Memory B cell (primary cell): Measurements from ENCODE around the gene CEP131.

ENCODE experiments used
- ATAC-seq: fragments of 150-1000 bp; cut with Tn5 transposase; 2 replicates; pipeline ENCODE4 v1.10.0; 2021; ENCODE audit warnings: low read depth, mild to moderate bottlenecking, moderate library complexity
- DNase-seq, 2 donors: peaks; one replicate each; pipeline ENCODE4 v3.0.0; 2022; ENCODE audit warnings: low spot score in 2 of 2
- H3K27ac Mint-ChIP-seq: one replicate; pipeline ENCODE4 v1.8.0; 2022; ENCODE audit warnings: mild to moderate bottlenecking, moderate library complexity, mixed read lengths
- H3K27me3 Mint-ChIP-seq: one replicate; pipeline ENCODE4 v1.8.0; 2022; ENCODE audit warnings: mixed read lengths
- H3K36me3 Mint-ChIP-seq: one replicate; pipeline ENCODE4 v1.8.0; 2022; ENCODE audit warnings: mild to moderate bottlenecking, mixed read lengths
- H3K4me1 Mint-ChIP-seq: one replicate; pipeline ENCODE4 v1.8.0; 2022; ENCODE audit warnings: mixed read lengths
- H3K4me3 Mint-ChIP-seq: one replicate; pipeline ENCODE4 v1.8.0; 2022; ENCODE audit warnings: mild to moderate bottlenecking, moderate library complexity, mixed read lengths
- H3K9me3 Mint-ChIP-seq: one replicate; pipeline ENCODE4 v1.8.0; 2022; ENCODE audit warnings: mixed read lengths

The CEP131 gene

DNA sequence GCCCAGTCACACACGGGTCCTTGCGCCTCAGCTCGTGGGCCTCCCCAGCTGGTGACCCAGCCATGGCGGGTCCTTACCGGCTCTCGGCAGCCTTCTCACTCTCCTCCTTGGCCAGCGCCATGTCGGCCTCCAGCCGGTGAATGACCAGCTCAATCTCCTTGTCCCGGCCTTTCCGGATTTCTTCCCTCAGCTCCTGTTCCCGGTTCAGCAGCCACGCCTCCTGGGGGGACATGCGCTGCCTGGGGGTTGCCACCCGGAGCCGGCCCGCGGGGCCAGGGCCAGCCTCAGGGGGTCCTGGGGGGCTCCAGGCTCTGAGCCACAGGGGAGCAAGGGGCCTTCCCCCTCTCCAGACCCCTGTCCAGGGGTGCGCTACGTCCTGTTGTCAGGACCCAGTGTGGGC is 31.6 kb downstream of the CEP131 start:
- H3K27ac Mint-ChIP-seq = no peak overlapping the region
- H3K27me3 Mint-ChIP-seq = no peaks in the 10 kb centered on the region
- no peak overlapping the region for H3K4me3 Mint-ChIP-seq
- ATAC-seq = no peak
- H3K36me3 Mint-ChIP-seq = peaks cover 3% of the 10 kb centered on the region
- no peaks in the 10 kb centered on the region for H3K9me3 Mint-ChIP-seq
- H3K4me1 Mint-ChIP-seq = no peaks in the 10 kb centered on the region
- no peak for DNase-seq

DNA sequence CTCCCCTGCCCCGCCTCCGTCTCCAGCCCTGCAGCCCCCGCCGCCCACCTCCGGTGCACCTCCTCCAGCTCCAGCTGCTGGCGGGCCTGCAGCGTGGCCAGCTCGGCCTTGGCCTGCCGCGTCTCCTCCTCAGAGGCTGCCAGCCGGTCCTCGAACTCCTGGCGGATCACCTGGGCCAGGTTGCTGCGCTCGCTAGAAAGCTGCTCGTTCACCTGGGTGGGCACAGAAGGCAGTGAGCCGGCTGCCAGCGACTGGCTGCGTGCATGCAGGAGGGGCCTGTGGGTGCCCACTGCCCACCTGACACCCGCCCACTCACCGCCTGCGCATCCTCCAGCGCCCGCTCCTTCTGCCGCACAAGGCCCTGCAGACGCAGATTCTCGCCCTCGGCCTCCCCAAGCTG is 32.2 kb downstream of the CEP131 start:
- no peak for DNase-seq
- H3K36me3 Mint-ChIP-seq = peaks cover 3% of the 10 kb centered on the region
- H3K9me3 Mint-ChIP-seq = no peaks in the 10 kb centered on the region
- H3K4me3 Mint-ChIP-seq = no peak overlapping the region
- no peaks in the 10 kb centered on the region for H3K4me1 Mint-ChIP-seq
- no peak overlapping the region for H3K27ac Mint-ChIP-seq
- H3K27me3 Mint-ChIP-seq = no peaks in the 10 kb centered on the region
- no peak for ATAC-seq

DNA sequence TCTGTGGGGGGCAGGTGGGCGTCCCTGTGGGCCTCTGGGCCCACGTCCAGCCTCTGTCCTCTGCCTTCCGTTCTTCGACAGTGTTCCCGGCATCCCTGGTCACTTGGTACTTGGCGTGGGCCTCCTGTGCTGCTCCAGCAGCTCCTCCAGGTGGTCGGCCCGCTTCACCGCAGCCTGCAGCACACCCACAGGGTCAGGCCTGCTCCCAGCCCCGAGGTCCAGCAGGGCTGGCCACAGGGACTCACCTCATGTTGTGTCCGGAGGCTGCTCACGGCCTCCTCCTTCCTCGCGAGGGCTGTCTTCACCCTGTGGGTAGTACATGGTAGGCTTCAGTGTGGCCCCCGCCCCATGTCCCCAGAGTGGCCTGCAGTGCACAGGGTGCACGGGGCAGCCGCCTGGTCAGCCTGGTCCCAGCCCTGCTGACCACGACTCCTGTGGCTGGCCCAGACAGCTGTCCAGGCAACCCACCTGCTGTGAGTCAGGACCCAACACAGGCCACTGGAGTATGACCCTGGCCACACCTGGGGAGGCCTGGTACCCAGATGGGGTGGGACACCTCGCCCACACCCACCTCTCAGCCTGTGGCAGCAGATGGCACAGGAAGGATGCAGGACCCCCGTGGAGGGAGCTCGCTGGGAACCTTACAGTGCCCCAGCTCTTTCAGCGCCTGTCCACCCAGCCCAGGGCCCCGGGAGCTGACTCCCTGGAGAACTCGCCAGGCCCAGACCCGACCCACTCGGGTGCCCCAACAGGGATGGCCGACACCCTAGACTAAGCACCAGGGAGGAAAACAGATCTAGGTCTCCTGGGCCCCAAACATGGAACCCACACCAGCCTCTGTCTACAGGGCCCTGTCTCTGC is 32.9 kb downstream of the CEP131 start:
- no peak for ATAC-seq
- H3K4me3 Mint-ChIP-seq = no peak overlapping the region

DNA sequence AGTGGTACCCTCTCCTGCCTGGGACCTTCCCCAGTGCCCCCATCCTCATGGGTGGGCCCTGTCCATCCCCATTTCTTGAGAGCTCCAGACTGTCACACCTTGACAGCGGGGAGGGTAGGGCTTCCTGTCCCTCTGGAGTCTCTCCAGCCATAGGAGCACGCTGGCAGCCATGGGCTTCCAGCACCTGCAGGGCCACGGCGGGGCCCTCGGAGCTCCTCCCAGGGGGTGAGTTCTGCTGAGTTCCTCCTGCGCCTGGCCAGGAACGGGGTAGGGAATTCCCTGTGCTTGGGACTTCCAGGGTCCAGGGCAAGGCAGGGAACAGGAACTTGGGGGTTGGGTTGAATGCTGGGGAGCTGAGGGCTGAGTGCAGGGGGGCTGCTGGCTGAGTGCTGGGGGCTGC is 33.7 kb downstream of the CEP131 start:
- no peak overlapping the region for H3K27ac Mint-ChIP-seq
- H3K36me3 Mint-ChIP-seq = peaks cover 2% of the 10 kb centered on the region
- no peak for ATAC-seq
- no peak for DNase-seq
- no peaks in the 10 kb centered on the region for H3K4me1 Mint-ChIP-seq
- no peak overlapping the region for H3K4me3 Mint-ChIP-seq
- no peaks in the 10 kb centered on the region for H3K9me3 Mint-ChIP-seq
- H3K27me3 Mint-ChIP-seq = peaks cover 4% of the 10 kb centered on the region

More for the DNA sequence above, 32.9 kb downstream of the CEP131 start:
- Mint-ChIP-seq H3K27me3 (no peaks in the 10 kb centered on the region), H3K9me3 (no peaks in the 10 kb centered on the region), H3K4me1 (no peaks in the 10 kb centered on the region), H3K36me3 (peaks cover 3% of the 10 kb centered on the region), H3K27ac (no peak overlapping the region)
- no peak for DNase-seq

DNA sequence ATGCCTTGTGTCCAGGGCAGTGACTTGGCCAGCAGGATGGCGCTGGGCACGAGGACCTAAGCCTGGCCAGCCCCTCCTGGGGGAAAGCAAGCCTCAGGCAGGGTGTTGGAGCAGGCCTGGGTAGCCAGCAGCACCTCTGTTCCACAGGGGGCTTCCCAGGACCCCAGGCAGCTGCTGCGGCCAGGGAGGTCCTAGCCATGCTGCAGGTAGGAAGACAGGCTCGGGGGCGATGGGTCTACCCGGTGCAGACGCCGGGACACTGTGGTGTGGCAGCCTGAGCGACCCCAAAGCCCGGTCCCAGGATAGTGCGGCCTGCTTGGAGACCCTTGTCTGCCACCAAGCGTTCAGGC is 34.3 kb downstream of the CEP131 start:
- peaks cover 4% of the 10 kb centered on the region for H3K27me3 Mint-ChIP-seq
- H3K27ac Mint-ChIP-seq = no peak overlapping the region
- DNase-seq = no peak
- peaks cover 2% of the 10 kb centered on the region for H3K36me3 Mint-ChIP-seq
- H3K4me3 Mint-ChIP-seq = no peak overlapping the region
- H3K9me3 Mint-ChIP-seq = no peaks in the 10 kb centered on the region
- no peaks in the 10 kb centered on the region for H3K4me1 Mint-ChIP-seq
- ATAC-seq = no peak

DNA sequence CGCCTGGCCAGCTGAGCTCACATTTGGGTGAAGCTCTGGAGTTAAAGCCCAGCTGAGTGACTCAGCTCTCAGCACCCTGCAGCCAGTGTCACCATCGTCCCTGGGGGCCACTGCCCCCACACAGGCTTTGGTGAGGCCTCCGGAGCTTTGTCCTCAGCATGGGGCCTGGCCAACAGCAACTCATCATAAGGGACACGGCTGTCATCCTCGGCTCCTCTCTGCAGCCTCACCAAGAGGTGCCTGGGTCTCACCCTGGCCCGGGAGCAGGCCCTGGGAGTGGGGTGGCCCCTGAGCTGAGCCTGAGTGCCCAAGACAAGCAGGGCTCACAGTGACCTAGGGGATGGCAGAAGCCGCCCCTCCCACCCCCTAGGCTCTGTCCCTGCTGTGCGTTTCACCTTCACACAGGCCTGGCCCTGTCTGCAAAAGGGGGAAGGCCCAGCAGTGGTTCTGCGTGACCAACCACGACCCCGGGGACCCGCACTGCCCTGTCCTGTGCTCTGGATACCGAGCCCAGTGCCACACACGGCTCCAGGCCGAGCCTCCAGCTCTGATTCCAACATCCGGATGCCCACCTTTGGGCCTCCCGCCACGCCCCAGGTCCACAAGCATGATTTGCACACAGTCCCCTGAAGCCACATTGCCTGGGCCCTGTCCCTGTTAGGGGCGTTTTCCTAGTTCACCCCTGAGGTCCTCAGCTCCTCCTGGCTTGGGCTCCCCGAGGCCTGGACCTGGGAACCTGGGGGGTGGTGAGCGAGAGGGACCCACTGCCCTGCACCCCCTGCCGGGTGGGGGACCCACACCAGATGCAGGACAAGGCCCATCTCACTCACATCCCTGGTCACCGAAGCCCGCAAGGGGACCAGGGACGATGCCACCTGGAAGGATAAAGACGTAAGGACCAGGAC is 34.9 kb downstream of the CEP131 start:
- peaks cover 2% of the 10 kb centered on the region for H3K36me3 Mint-ChIP-seq
- no peak overlapping the region for H3K27ac Mint-ChIP-seq
- H3K4me3 Mint-ChIP-seq = no peak overlapping the region
- H3K27me3 Mint-ChIP-seq = peaks cover 5% of the 10 kb centered on the region
- ATAC-seq = no peak
- no peaks in the 10 kb centered on the region for H3K9me3 Mint-ChIP-seq
- no peak for DNase-seq
- H3K4me1 Mint-ChIP-seq = no peaks in the 10 kb centered on the region

DNA sequence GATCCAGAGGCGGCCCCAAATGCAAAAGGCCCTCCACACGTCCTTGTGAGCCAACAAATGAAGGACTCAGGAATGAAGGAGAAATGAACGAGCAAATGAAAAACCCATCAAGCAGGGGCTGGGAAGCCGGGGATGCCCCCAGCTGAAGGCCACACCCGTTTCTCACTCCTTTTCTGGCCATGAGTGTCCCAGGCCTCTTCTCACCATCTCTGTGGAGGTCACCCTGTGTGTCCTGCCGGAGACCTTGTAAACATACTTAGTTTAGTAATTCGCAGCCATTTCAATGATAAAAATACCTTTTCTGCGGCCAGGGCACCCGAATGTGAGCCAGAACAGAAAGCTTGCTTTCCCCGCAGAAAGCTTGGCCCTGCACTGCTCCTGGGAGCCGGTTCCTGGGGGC is 35.6 kb downstream of the CEP131 start:
- peaks cover 5% of the 10 kb centered on the region for H3K27me3 Mint-ChIP-seq
- H3K36me3 Mint-ChIP-seq = peaks cover 2% of the 10 kb centered on the region
- no peak for ATAC-seq
- H3K9me3 Mint-ChIP-seq = no peaks in the 10 kb centered on the region
- H3K27ac Mint-ChIP-seq = no peak overlapping the region
- H3K4me3 Mint-ChIP-seq = no peak overlapping the region
- no peak for DNase-seq
- H3K4me1 Mint-ChIP-seq = no peaks in the 10 kb centered on the region

DNA sequence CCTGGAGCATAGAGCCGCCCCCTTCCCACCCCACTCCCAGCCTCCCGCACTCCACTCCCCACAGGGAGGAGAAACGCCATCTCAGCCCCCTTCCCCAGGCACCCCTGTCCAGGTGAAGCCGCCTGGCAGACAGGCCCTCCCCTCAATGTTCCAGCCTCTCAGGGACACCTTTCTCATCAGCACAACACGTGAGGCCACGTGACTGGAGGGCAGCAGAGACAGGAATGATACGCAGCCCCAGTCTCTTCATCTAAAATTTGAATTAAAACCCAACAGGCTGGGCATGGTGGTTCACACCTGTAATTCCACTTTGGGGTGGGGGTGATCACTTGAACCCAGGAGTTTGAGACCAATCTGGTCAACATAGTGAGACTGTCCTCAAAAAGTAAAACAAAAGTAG is 36.6 kb downstream of the CEP131 start:
- peaks cover 2% of the 10 kb centered on the region for H3K36me3 Mint-ChIP-seq
- no peaks in the 10 kb centered on the region for H3K4me1 Mint-ChIP-seq
- no peak overlapping the region for H3K4me3 Mint-ChIP-seq
- ATAC-seq (no peak), DNase-seq (no peak)
- H3K9me3 Mint-ChIP-seq = no peaks in the 10 kb centered on the region
- H3K27me3 Mint-ChIP-seq = peaks cover 5% of the 10 kb centered on the region
- H3K27ac Mint-ChIP-seq = no peak overlapping the region

DNA sequence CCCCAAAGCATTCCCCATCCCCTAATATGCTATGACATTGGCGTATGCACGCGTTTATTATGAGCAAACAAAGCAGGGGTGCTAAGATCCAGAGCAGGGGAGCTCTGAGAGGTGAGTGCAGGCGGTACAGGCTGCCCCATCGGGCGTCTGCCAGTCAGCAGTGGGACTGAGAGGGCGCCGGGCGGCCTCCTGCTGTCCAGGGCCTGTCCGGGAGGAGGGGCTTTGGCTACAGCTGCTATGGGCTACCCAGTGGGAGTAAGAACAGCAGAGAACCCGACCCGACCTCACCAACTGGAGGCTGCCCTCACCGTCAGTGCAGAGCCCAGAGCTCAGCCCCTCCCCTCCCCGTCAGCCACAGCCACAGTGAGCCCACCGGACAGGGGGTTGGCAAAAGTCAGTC is 38.2 kb downstream of the CEP131 start:
- H3K4me3 Mint-ChIP-seq = no peak overlapping the region
- H3K27me3 Mint-ChIP-seq = peaks cover 5% of the 10 kb centered on the region
- H3K9me3 Mint-ChIP-seq = no peaks in the 10 kb centered on the region
- DNase-seq = no peak
- no peak for ATAC-seq
- no peak overlapping the region for H3K27ac Mint-ChIP-seq
- H3K4me1 Mint-ChIP-seq = no peaks in the 10 kb centered on the region
- H3K36me3 Mint-ChIP-seq = peaks cover 2% of the 10 kb centered on the region

DNA sequence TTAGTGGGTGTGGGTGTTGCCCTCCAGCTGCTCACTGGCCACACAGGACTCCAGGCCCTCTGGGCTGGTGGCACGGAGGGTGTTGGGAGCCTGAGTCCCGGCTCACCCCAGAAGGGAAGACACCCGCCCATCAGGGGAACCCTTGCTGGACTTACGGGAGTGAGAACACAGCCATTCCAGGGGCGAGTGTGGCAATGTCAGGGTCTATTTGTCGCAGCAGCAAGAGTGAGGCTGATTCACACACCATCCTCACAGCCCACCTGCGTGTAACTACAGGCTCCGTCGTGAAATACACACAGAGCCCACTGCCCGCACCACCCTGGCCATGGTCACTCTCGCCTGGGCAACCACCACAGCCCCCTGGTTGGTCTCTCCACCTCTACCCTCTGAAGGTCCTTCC is 39.0 kb downstream of the CEP131 start:
- Mint-ChIP-seq H3K36me3 (no peaks in the 10 kb centered on the region), H3K9me3 (no peaks in the 10 kb centered on the region), H3K4me1 (no peaks in the 10 kb centered on the region), H3K27ac (no peak overlapping the region), H3K4me3 (no peak overlapping the region), H3K27me3 (peaks cover 5% of the 10 kb centered on the region)
- DNase-seq = no peak
- ATAC-seq = no peak

DNA sequence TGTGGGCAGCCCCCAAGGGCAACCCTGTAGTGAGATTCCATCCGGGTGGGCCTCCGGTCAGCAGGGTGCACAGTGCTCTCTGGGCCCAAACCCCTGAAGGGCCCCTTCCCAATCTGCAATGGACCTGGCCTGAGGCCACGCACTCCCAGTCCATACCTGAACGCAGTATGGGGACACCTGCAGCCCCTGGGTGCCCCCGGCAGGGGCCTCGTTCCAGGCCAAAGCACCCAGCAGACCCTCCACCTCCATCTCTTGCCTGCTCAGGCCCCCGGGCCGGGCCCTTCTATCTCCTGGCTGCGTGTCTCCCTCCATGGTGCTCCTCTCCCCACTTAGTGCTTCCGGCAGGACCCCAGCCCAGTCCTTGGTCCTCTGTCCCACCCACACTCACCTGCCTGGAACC is 39.4 kb downstream of the CEP131 start:
- peaks cover 5% of the 10 kb centered on the region for H3K27me3 Mint-ChIP-seq
- no peaks in the 10 kb centered on the region for H3K9me3 Mint-ChIP-seq
- ATAC-seq (no peak), DNase-seq (no peak)
- H3K36me3 Mint-ChIP-seq = no peaks in the 10 kb centered on the region
- H3K4me1 Mint-ChIP-seq = no peaks in the 10 kb centered on the region
- H3K4me3 Mint-ChIP-seq = no peak overlapping the region
- H3K27ac Mint-ChIP-seq = no peak overlapping the region

DNA sequence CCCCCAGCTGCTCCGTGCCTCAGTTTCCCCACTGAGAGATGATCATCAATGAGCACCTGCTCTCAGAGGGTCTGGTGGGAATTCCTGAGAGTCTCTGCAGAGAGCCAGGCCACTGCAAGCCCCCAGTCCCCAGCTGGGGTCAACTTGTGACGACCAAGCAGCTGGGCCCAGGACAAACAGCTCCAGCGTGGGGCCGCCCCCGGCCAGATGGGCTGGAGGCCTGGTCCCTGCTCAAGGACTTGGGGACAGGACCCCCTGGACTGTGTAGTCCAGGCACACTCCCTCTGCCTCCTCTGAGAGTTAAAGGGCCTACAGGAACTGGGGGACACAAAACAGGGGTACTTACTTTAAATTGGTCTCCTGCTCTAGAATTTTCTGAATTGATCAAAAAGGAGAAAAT is 40.2 kb downstream of the CEP131 start:
- peaks cover 5% of the 10 kb centered on the region for H3K27me3 Mint-ChIP-seq
- DNase-seq (no peak), ATAC-seq (no peak)
- H3K9me3 Mint-ChIP-seq = no peaks in the 10 kb centered on the region
- no peak overlapping the region for H3K27ac Mint-ChIP-seq
- no peak overlapping the region for H3K4me3 Mint-ChIP-seq
- no peaks in the 10 kb centered on the region for H3K36me3 Mint-ChIP-seq
- H3K4me1 Mint-ChIP-seq = no peaks in the 10 kb centered on the region

DNA sequence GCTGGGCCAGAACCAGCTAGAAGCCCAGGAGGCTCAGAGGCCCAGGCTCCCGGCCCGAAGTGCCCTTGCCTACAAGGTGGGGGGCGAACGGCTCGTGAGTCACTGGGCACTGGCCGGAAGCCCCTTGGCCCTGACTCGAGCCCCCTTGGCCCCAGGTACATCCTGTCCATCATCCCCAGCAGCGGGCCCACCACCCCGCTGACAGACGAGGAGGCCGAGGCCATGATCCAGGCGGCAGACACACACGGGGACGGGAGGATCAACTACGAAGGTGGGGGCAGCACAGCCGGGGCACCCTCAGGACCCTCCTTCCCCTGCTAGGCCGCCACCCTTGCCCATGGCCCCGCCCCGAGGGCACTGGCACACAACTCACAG is 41.0 kb downstream of the CEP131 start:
- Mint-ChIP-seq H3K27ac (no peak overlapping the region), H3K36me3 (no peaks in the 10 kb centered on the region), H3K4me3 (no peak overlapping the region), H3K27me3 (peaks cover 5% of the 10 kb centered on the region), H3K9me3 (no peaks in the 10 kb centered on the region), H3K4me1 (no peaks in the 10 kb centered on the region)
- ATAC-seq (no peak), DNase-seq (no peak)

DNA sequence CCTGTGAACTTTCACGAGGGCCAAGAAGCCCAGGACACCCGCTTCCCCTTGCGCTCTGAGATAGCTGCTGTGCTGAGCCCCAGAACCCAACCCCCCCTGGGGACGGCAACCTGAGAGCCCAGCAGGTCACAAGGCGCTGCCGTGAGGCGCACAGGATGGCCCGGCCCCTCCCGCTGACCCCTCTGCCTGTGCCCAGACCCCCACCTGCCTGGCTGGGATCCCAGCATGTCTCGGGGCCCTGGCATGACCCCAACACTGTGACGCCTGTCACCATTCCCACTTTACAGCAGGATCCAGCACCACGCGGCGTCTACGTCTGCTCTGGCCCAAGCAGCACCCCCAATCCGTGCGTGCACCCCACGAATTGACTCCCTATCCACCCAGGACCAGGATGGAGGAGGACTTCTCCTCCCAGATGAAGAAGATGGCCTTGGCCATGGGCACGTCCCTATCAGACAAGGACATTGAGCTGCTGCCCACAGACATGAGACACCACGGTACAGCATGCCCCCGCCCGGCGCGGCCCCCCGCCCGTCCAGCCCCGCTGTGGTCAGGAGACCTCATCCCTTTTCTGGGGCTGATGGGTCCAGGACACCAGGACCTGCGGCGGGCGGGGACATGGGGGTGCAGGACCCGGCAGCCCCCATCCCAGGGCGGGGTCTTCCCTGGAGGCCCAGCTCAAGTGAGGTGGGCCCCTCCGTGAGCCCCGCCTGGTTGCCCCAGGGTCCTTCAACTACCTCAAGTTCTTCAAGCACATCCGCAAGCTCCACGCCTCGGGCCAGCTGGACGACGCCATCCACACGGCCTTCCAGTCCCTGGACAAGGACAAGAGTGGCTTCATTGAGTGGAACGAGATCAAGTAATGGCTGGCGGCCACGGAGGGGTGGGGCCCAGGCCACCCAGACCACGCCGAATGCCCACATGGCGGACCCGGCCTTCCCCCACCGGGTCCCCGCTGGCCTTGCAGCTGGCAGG is 41.6 kb downstream of the CEP131 start:
- DNase-seq (no peak), ATAC-seq (no peak)
- Mint-ChIP-seq H3K9me3 (no peaks in the 10 kb centered on the region), H3K4me1 (no peaks in the 10 kb centered on the region), H3K27ac (no peak overlapping the region), H3K27me3 (peaks cover 5% of the 10 kb centered on the region), H3K4me3 (no peak overlapping the region), H3K36me3 (no peaks in the 10 kb centered on the region)
